Measurements from ENCODE around the gene HMGCL.

HMGCL gene

GRCh38 chr1:23825762-23826522, 713 bp upstream of the HMGCL start:
- no peaks in the 10 kb centered on the region for H3K9me3 ChIP-seq
- H3K4me3 ChIP-seq (ENCODE audit: low read depth, low read length), result peak overlapping the region; percentile 91; the same call in 1 of the 2 replicates
- no peaks in the 10 kb centered on the region for H3K27me3 ChIP-seq
- DNase-seq, result no peak
- no peaks in the 10 kb centered on the region for H3K4me1 ChIP-seq
- no peak for TF ChIP-seq CTCF (IDR thresholded peaks at IDR 0.05; ENCODE audit: low read depth, low read length)
- H3K36me3 ChIP-seq, result no peaks in the 10 kb centered on the region

GRCh38 chr1:23824711-23825075, 536 bp downstream of the HMGCL start:
- DNase-seq, result no peak
- Histone ChIP-seq H3K9me3 (no peaks in the 10 kb centered on the region), H3K27me3 (no peaks in the 10 kb centered on the region), H3K4me1 (no peaks in the 10 kb centered on the region), H3K4me3 (ENCODE audit: low read depth, low read length) (peak overlapping the region; percentile 91), H3K36me3 (no peaks in the 10 kb centered on the region)
- no peak for TF ChIP-seq CTCF (IDR thresholded peaks at IDR 0.05; ENCODE audit: low read depth, low read length)

- Histone ChIP-seq H3K4me1 (no peaks in the 10 kb centered on the region), H3K4me3 (ENCODE audit: low read depth, low read length) (no peak overlapping the region), H3K9me3 (no peaks in the 10 kb centered on the region), H3K36me3 (no peaks in the 10 kb centered on the region), H3K27me3 (no peaks in the 10 kb centered on the region)
- DNase-seq, result no peak
- TF ChIP-seq CTCF (IDR thresholded peaks at IDR 0.05; ENCODE audit: low read depth, low read length), result no peak
Measured at GRCh38 chr1:23823767-23824166, 1.5 kb downstream of the HMGCL start.

- Histone ChIP-seq H3K4me1 (no peaks in the 10 kb centered on the region), H3K9me3 (no peaks in the 10 kb centered on the region), H3K4me3 (ENCODE audit: low read depth, low read length) (no peak overlapping the region), H3K27me3 (no peaks in the 10 kb centered on the region), H3K36me3 (no peaks in the 10 kb centered on the region)
- no peak for TF ChIP-seq CTCF (IDR thresholded peaks at IDR 0.05; ENCODE audit: low read depth, low read length)
- no peak for DNase-seq
Measured at GRCh38 chr1:23817633-23818032, 7.6 kb downstream of the HMGCL start.

- H3K36me3 ChIP-seq, result no peaks in the 10 kb centered on the region
- no peak for DNase-seq
- no peaks in the 10 kb centered on the region for H3K9me3 ChIP-seq
- no peak for TF ChIP-seq CTCF (IDR thresholded peaks at IDR 0.05; ENCODE audit: low read depth, low read length)
- no peaks in the 10 kb centered on the region for H3K4me1 ChIP-seq
- no peak overlapping the region for H3K4me3 ChIP-seq (ENCODE audit: low read depth, low read length)
- no peaks in the 10 kb centered on the region for H3K27me3 ChIP-seq
Measured at GRCh38 chr1:23816906-23817305, 8.3 kb downstream of the HMGCL start.

- TF ChIP-seq CTCF (IDR thresholded peaks at IDR 0.05; ENCODE audit: low read depth, low read length), result no peak
- no peaks in the 10 kb centered on the region for H3K36me3 ChIP-seq
- H3K4me3 ChIP-seq (ENCODE audit: low read depth, low read length), result no peak overlapping the region
- H3K27me3 ChIP-seq, result no peaks in the 10 kb centered on the region
- no peak for DNase-seq
- no peaks in the 10 kb centered on the region for H3K9me3 ChIP-seq
- H3K4me1 ChIP-seq, result no peaks in the 10 kb centered on the region
Measured at GRCh38 chr1:23816361-23816760, 8.9 kb downstream of the HMGCL start.

All from BE2C (cell line).